IMR-90 (cell line): ENCODE data around the gene LYSMD3.

Experiments used
- MXI1 ChIP-seq: IDR thresholded peaks from 2 replicates; pipeline ENCODE4 v1.6.1; 2012; ENCODE audit warnings: low read depth, mild to moderate bottlenecking, low read length, moderate library complexity, borderline replicate concordance
- POLR2A ChIP-seq: IDR thresholded peaks from 2 replicates; pipeline ENCODE4 v1.6.1; 2012; ENCODE audit warnings: mild to moderate bottlenecking, low read depth, low read length
- RAD21 ChIP-seq: IDR thresholded peaks from 2 replicates; pipeline ENCODE4 v1.6.1; 2012; ENCODE audit warnings: low read length, improper control_type of control experiment
- RFX5 ChIP-seq: IDR thresholded peaks from 2 replicates; pipeline ENCODE4 v1.8.0; 2012; ENCODE audit warnings: low read depth, mild to moderate bottlenecking, low read length, moderate library complexity
- USF2 ChIP-seq: fragments of 150-350 bp; IDR thresholded peaks from 2 replicates; pipeline ENCODE4 v1.6.1; 2017; ENCODE audit warnings: mild to moderate bottlenecking, antibody characterized with exemption, low read length, low read depth
- TF ChIP-seq, protein P1 (sequence below): conservative IDR thresholded peaks from 2 replicates; pipeline ENCODE4 v1.5.1; 2012; ENCODE audit warnings: mild to moderate bottlenecking, low read depth, low read length, improper control_type of control experiment

GRCh38 chr5:90557871-90558270 lies 28.5 kb upstream of the LYSMD3 start:
- TF ChIP-seq, protein P1, sequence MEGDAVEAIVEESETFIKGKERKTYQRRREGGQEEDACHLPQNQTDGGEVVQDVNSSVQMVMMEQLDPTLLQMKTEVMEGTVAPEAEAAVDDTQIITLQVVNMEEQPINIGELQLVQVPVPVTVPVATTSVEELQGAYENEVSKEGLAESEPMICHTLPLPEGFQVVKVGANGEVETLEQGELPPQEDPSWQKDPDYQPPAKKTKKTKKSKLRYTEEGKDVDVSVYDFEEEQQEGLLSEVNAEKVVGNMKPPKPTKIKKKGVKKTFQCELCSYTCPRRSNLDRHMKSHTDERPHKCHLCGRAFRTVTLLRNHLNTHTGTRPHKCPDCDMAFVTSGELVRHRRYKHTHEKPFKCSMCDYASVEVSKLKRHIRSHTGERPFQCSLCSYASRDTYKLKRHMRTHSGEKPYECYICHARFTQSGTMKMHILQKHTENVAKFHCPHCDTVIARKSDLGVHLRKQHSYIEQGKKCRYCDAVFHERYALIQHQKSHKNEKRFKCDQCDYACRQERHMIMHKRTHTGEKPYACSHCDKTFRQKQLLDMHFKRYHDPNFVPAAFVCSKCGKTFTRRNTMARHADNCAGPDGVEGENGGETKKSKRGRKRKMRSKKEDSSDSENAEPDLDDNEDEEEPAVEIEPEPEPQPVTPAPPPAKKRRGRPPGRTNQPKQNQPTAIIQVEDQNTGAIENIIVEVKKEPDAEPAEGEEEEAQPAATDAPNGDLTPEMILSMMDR: no peak
- TF ChIP-seq MXI1 (no peak), POLR2A (no peak), RAD21 (no peak), RFX5 (no peak), USF2 (no peak)
